Stimulated activated CD4-positive, alpha-beta T cell treated with anti-CD3 and anti-CD28 coated beads, Interleukin-1b, Interleukin-23, amount 100 ng/mL, for 4 hours (primary cell): ENCODE data around the gene P3H1.
"Not testable (repeated sequence)": the region's sequence is repeated elsewhere in the genome, so short reads cannot be mapped to it uniquely, and the experiment has no call there.

Source experiments
- DNase-seq, 2 donors: peaks; one replicate each; pipeline ENCODE4 v3.0.0-alpha.2; 2020; ENCODE audit warnings: low read depth in 2 of 2

The P3H1 gene

GRCh38 chr1:42731585-42731984 is 35.2 kb downstream of the P3H1 start:
- DNase-seq = no peak

GRCh38 chr1:42730988-42731387 is 35.8 kb downstream of the P3H1 start:
- DNase-seq = peak; percentile 21 to 40

GRCh38 chr1:42730002-42730401 is 36.8 kb downstream of the P3H1 start:
- no peak for DNase-seq

GRCh38 chr1:42725820-42726219 is 41.0 kb downstream of the P3H1 start:
- not testable (repeated sequence) for DNase-seq

- DNase-seq = no peak
Measured at GRCh38 chr1:42723511-42723910, 43.3 kb downstream of the P3H1 start.

- DNase-seq = not testable (repeated sequence)
Measured at GRCh38 chr1:42722403-42722802, 44.4 kb downstream of the P3H1 start.

- DNase-seq = no peak
Measured at GRCh38 chr1:42721926-42722325, 44.9 kb downstream of the P3H1 start.

GRCh38 chr1:42720868-42721267 is 46.0 kb downstream of the P3H1 start:
- DNase-seq = no peak

- not testable (repeated sequence) for DNase-seq
Measured at GRCh38 chr1:42714441-42714840, 52.4 kb downstream of the P3H1 start.

GRCh38 chr1:42713293-42713692 is 53.5 kb downstream of the P3H1 start:
- DNase-seq = no peak

GRCh38 chr1:42712808-42713207 is 54.0 kb downstream of the P3H1 start:
- DNase-seq = not testable (repeated sequence)

GRCh38 chr1:42703888-42704464 is 62.9 kb downstream of the P3H1 start:
- no peak for DNase-seq

GRCh38 chr1:42700006-42700405 is 66.8 kb downstream of the P3H1 start:
- no peak for DNase-seq

GRCh38 chr1:42698081-42698813 is 68.6 kb downstream of the P3H1 start:
- no peak for DNase-seq
